HG02885 (cell line): Measurements from ENCODE around the gene FAM204A.

Experiments
- ATAC-seq: cut with Tn5 transposase; IDR thresholded peaks from one replicate; pipeline ENCODE4 v1.9.1; 2021; ENCODE audit warnings: mild to moderate bottlenecking; ENCODE audit not compliant: unreplicated experiment, poor library complexity

FAM204A gene

DNA sequence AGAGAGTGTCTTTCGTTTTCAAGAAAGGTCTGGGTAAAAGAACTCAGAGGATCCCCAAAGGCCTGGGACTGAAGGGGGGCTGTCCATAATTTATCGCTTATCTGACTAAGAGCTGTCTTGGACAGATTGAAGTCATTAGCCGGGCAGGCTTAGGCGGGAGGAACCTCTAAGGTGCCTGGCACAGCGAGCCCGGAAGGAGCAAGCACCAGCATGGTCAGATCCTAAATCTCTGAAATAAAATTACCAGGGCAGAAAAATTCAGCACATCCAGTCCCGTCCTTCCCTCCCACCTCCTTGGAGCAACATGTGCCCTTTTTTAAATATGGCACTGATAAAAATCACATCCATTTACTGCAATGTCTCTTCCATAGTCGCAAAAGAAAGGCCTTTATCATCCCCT is 86.8 kb downstream of the FAM204A start:
- no peak for ATAC-seq

DNA sequence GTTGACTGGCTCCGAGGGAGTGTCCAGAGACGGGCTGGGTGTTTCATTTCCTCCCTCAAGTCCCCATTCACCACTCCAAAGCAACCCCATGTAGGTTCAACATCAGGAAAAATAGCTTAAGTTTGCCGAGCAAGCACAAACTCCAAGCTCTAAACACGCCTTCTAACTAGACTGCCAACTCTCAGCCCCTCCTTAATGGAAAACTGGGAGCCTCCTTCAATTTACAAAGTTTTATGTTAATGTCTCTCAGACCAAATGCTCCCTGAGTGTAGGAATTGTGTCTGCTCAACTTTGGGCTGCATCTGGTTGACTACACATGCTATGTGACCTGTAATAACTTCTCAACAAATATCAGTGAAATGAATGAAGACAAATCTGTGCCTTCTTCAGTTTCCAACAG is 87.5 kb downstream of the FAM204A start:
- ATAC-seq: no peak

DNA sequence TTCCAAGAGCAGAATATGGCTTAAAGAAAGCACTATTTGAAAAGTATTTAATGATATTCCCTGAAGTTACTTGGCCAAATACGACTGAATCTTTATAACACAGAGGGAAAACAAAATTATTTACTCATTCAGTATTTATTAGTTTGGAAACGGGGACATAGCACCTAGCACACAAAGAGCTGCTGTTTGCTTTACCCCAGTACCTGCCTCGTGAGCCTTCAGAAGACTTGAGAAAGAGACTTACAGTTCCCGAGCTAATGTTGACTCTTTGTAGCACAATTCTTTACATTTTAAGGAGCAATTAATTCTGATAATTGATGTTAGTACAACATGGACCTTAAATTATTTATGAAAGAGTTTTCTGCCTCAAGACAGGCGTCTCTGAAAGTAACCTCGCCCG is 88.7 kb downstream of the FAM204A start:
- ATAC-seq: no peak

DNA sequence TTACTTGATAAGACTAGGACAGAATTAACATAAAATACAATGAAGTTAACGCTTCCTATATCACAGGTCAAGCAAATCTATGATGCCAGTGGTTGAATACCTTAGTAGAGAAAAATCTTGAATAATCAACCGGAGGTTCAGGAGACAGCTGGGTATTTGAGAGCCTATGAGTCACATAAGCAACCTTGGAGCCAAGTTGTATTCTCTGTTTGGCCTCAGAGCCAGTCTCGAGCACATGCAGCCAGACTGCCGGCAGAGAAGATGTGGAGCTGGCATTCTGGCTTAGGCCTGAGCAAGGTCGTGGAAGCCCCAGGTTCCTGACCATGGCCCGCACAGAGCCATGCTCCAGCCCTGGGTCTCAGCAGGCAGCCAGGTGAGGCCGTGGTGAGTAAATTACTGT is 90.3 kb downstream of the FAM204A start:
- ATAC-seq: no peak

DNA sequence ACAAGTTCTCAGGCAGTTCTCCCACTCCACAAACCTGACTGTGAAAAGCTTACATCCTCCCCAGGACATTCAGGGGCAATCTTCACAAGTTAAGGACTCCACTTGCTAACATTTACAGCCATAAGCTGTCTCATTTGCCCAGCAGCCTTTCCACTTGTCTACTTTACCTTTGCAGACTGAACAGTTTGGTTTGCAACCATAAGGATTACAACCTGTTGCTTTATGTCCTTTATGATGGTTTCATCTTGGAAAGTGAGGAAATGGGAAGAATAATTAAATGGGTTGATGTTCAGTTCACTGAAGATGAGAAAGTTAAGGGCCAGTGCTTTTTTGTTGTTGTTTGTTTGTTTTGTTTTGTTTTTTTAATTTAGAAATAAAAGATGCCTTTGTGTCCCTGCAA is 92.4 kb downstream of the FAM204A start:
- ATAC-seq: no peak
